Measurements from ENCODE around the gene STX18. TPM values are rescaled to one million over a fixed set of nuclear protein-coding genes. Genes with fewer than 3 reads are reported as not detected.

The STX18 gene
- total and polyA plus RNA-seq, 2 donors (not counting 3 experiments of a cell fraction or from before 2014, with no cell fraction given): 30.7 to 31.2 TPM

GRCh38 chr4:4534515-4535145, 7.2 kb downstream of the STX18 start:
- DNase-seq (ENCODE audit: low read depth, low spot score) (no peak), FAIRE-seq (no peak)
- intact Hi-C loops (cut with micrococcal nuclease) (no loop called here), dilution Hi-C loops (cut with MboI; ENCODE audit: extremely low pct_ligation_motif_present, low sequenced_read_pairs) (no loop called here)
- TF ChIP-seq CTCF (IDR thresholded peaks at IDR 0.05; ENCODE audit: extremely low read depth in 1 of 2, insufficient read depth in 1 of 2, low read depth in 1 of 2, low read length in 2 of 2) (no peak), MAX (IDR thresholded peaks at IDR 0.05; ENCODE audit: insufficient read depth, insufficient read length) (no peak), JUN (IDR thresholded peaks at IDR 0.05; ENCODE audit: borderline replicate concordance, insufficient read depth, insufficient read length, low read depth) (no peak), MYC (IDR thresholded peaks at IDR 0.05; ENCODE audit: low read depth, low read length) (no peak), GATA2 (IDR thresholded peaks at IDR 0.05; ENCODE audit: insufficient read depth, insufficient read length, low read depth, low read length) (no peak), POLR2AphosphoS5 (IDR thresholded peaks at IDR 0.05; ENCODE audit: insufficient read depth, low read depth, low read length) (no peak), POLR2A (IDR thresholded peaks at IDR 0.05; ENCODE audit: low read depth, low read length) (no peak), FOS (IDR thresholded peaks at IDR 0.05; ENCODE audit: borderline replicate concordance, insufficient read depth, low read length) (no peak), EZH2 (IDR thresholded peaks at IDR 0.05; ENCODE audit: borderline replicate concordance, low read depth, low read length, severe bottlenecking) (no peak)
- ChIA-PET CTCF (interaction anchor here (1.5 to 6.6 kb wide), 2 partner anchors 14 to 46 kb away, joined by 3 to 41 read pairs; no protein-coding TSS in a partner anchor), POLR2A (no interaction called here)
- no peaks in the 10 kb centered on the region for H3K4me1 ChIP-seq (ENCODE audit: control insufficient read depth, extremely low read depth, insufficient read depth, low read length)
- H3K27ac ChIP-seq (ENCODE audit: insufficient read depth, low read depth, low read length): no peak overlapping the region
- no peaks in the 10 kb centered on the region for H3K9me3 ChIP-seq (replicated peaks; ENCODE audit: control insufficient read depth, insufficient read depth, low read length)
- H3K79me2 ChIP-seq (ENCODE audit: control insufficient read depth, insufficient read depth, low read length): peaks cover 60% of the 10 kb centered on the region
- no peak overlapping the region for H3K4me3 ChIP-seq (replicated peaks in 1 of 3; ENCODE audit: insufficient read depth in 1 of 3, low read depth in 1 of 3, low read length in 3 of 3)
- BruUV-seq (replicated peaks): no TSS peak
- H3K27me3 ChIP-seq (ENCODE audit: control insufficient read depth in 2 of 2, insufficient read depth in 2 of 2, low read length in 2 of 2): no peaks in the 10 kb centered on the region
- no peak overlapping the region for H2AFZ ChIP-seq (ENCODE audit: low read depth, low read length)
- no peak overlapping the region for H3K9ac ChIP-seq (replicated peaks; ENCODE audit: extremely low read depth, insufficient read depth, low read length)
- H4K20me1 ChIP-seq (replicated peaks; ENCODE audit: control insufficient read depth, extremely low read depth, insufficient read depth, low read length): no peaks in the 10 kb centered on the region
- no peak overlapping the region for H3K4me2 ChIP-seq (ENCODE audit: insufficient read depth, low read length)
- no peaks in the 10 kb centered on the region for H3K36me3 ChIP-seq (ENCODE audit: control insufficient read depth in 2 of 2, extremely low read depth in 1 of 2, insufficient read depth in 2 of 2, low read length in 2 of 2)
- H3K9me1 ChIP-seq (replicated peaks; ENCODE audit: control insufficient read depth, extremely low read depth, insufficient read depth, low read length): no peaks in the 10 kb centered on the region
